ENCODE results near the gene CD14.

Gene CD14

GRCh38 chr5:140647042-140647419 lies 14.1 kb upstream of the CD14 start:
- Histone ChIP-seq H3K4me3 (ENCODE audit: low read depth, low read length, poor library complexity, severe bottlenecking) (peak overlapping the region; percentile 97), H3F3A (ENCODE audit: insufficient read depth, low read length) (no peaks in the 10 kb centered on the region), H3K4me2 (ENCODE audit: low read length) (peak overlapping the region; percentile 92), H3K4me1 (ENCODE audit: insufficient read depth, low read length, severe bottlenecking) (peaks cover 23% of the 10 kb centered on the region), H3K9me2 (ENCODE audit: low read depth, low read length) (no peaks in the 10 kb centered on the region), H2AFZ (ENCODE audit: low read length) (0 out of 2 replicates have a peak overlapping the region, but pooled peaks have one; percentile 11), H3K79me2 (ENCODE audit: insufficient read depth, low read length) (peaks cover 19% of the 10 kb centered on the region), H4K20me1 (ENCODE audit: insufficient read depth, low read length) (no peaks in the 10 kb centered on the region), H3K9me3 (ENCODE audit: low read length) (no peaks in the 10 kb centered on the region), H3K9ac (ENCODE audit: low read length) (peak overlapping the region; percentile 93), H3K36me3 (ENCODE audit: insufficient read depth, low read length) (peaks cover 63% of the 10 kb centered on the region), H3K27me3 (ENCODE audit: insufficient read depth, low read length) (no peaks in the 10 kb centered on the region), H3K27ac (ENCODE audit: low read depth, low read length, poor library complexity, severe bottlenecking) (peak overlapping the region; percentile 17)
- TF ChIP-seq EZH2 (IDR thresholded peaks at IDR 0.05; ENCODE audit: borderline replicate concordance, low read length), result no peak
- TF ChIP-seq, protein P1, sequence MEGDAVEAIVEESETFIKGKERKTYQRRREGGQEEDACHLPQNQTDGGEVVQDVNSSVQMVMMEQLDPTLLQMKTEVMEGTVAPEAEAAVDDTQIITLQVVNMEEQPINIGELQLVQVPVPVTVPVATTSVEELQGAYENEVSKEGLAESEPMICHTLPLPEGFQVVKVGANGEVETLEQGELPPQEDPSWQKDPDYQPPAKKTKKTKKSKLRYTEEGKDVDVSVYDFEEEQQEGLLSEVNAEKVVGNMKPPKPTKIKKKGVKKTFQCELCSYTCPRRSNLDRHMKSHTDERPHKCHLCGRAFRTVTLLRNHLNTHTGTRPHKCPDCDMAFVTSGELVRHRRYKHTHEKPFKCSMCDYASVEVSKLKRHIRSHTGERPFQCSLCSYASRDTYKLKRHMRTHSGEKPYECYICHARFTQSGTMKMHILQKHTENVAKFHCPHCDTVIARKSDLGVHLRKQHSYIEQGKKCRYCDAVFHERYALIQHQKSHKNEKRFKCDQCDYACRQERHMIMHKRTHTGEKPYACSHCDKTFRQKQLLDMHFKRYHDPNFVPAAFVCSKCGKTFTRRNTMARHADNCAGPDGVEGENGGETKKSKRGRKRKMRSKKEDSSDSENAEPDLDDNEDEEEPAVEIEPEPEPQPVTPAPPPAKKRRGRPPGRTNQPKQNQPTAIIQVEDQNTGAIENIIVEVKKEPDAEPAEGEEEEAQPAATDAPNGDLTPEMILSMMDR (IDR thresholded peaks at IDR 0.05; ENCODE audit: low read length), result no peak

- Histone ChIP-seq H2AFZ (ENCODE audit: low read length) (no peak overlapping the region), H3K9me3 (ENCODE audit: low read length) (no peaks in the 10 kb centered on the region), H3K4me1 (ENCODE audit: insufficient read depth, low read length, severe bottlenecking) (peaks cover 37% of the 10 kb centered on the region), H3K4me3 (ENCODE audit: low read depth, low read length, poor library complexity, severe bottlenecking) (no peak overlapping the region), H3K9me2 (ENCODE audit: low read depth, low read length) (no peaks in the 10 kb centered on the region), H3K4me2 (ENCODE audit: low read length) (no peak overlapping the region), H3K9ac (ENCODE audit: low read length) (no peak overlapping the region), H4K20me1 (ENCODE audit: insufficient read depth, low read length) (no peaks in the 10 kb centered on the region), H3K79me2 (ENCODE audit: insufficient read depth, low read length) (peaks cover 11% of the 10 kb centered on the region), H3K36me3 (ENCODE audit: insufficient read depth, low read length) (peaks cover 52% of the 10 kb centered on the region; the same call in 1 of the 2 replicates), H3F3A (ENCODE audit: insufficient read depth, low read length) (no peaks in the 10 kb centered on the region), H3K27me3 (ENCODE audit: insufficient read depth, low read length) (no peaks in the 10 kb centered on the region), H3K27ac (ENCODE audit: low read depth, low read length, poor library complexity, severe bottlenecking) (no peak overlapping the region)
- TF ChIP-seq EZH2 (IDR thresholded peaks at IDR 0.05; ENCODE audit: borderline replicate concordance, low read length), result no peak
- TF ChIP-seq, protein P1 (IDR thresholded peaks at IDR 0.05; ENCODE audit: low read length), result no peak
Observed at GRCh38 chr5:140642718-140643117, 9.7 kb upstream of the CD14 start.

DNA sequence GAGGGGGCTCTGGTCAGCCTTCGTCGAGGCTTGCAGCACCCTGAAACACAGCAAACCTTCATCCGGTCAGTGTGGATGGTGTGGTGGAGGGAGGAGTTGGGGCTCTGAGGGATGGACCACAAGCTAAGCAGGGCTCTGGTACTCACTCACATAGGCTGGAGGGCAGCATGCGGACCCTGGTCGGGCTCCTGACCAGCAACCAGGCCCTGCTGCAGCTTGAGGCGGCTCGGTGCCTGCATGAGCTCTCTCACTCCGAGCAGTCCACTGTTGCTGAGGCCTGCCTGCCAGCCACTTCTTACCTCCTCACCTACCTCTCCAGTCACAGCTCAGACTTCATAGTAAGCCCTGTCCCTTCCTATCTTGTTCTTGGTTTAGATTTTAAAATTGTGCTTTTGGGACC lies 8.7 kb upstream of the CD14 start:
- no peak overlapping the region for H3K4me3 ChIP-seq (ENCODE audit: low read depth, low read length, poor library complexity, severe bottlenecking)
- H3K79me2 ChIP-seq (ENCODE audit: insufficient read depth, low read length), result peaks cover 6% of the 10 kb centered on the region
- no peak overlapping the region for H3K27ac ChIP-seq (ENCODE audit: low read depth, low read length, poor library complexity, severe bottlenecking)
- no peak overlapping the region for H3K4me2 ChIP-seq (ENCODE audit: low read length)
- no peak overlapping the region for H3K9ac ChIP-seq (ENCODE audit: low read length)
- TF ChIP-seq, protein P1 (IDR thresholded peaks at IDR 0.05; ENCODE audit: low read length), result no peak
- no peak for TF ChIP-seq EZH2 (IDR thresholded peaks at IDR 0.05; ENCODE audit: borderline replicate concordance, low read length)
- H3K9me2 ChIP-seq (ENCODE audit: low read depth, low read length), result no peaks in the 10 kb centered on the region
- no peaks in the 10 kb centered on the region for H3K27me3 ChIP-seq (ENCODE audit: insufficient read depth, low read length)
- H3F3A ChIP-seq (ENCODE audit: insufficient read depth, low read length), result no peaks in the 10 kb centered on the region
- no peaks in the 10 kb centered on the region for H4K20me1 ChIP-seq (ENCODE audit: insufficient read depth, low read length)
- H3K36me3 ChIP-seq (ENCODE audit: insufficient read depth, low read length), result peaks cover 52% of the 10 kb centered on the region; the same call in 1 of the 2 replicates
- H2AFZ ChIP-seq (ENCODE audit: low read length), result no peak overlapping the region
- H3K9me3 ChIP-seq (ENCODE audit: low read length), result no peaks in the 10 kb centered on the region
- H3K4me1 ChIP-seq (ENCODE audit: insufficient read depth, low read length, severe bottlenecking), result peaks cover 36% of the 10 kb centered on the region

All from OCI-LY1 (cell line).